Measurements from ENCODE around the gene ZW10. TPM values are rescaled to one million over a fixed set of nuclear protein-coding genes. Genes with fewer than 3 reads are reported as not detected.

ZW10 gene
- total and polyA plus RNA-seq, 2 donors (not counting 1 experiment from before 2014, with no cell fraction given) = 4.8 to 11.9 TPM

- no peak overlapping the region for H3K27ac ChIP-seq (ENCODE audit: low read length in 2 of 2)
- intact Hi-C loops (cut with micrococcal nuclease) = no loop called here
- ATAC-seq (ENCODE audit: low read depth) = no peak
- ChIA-PET CTCF (no interaction called here), POLR2A (no interaction called here)
- no peak overlapping the region for H2AFZ ChIP-seq (ENCODE audit: insufficient read depth, low read depth, low read length, poor library complexity, severe bottlenecking)
- H3K4me2 ChIP-seq (replicated peaks; ENCODE audit: low read depth, low read length, poor library complexity, severe bottlenecking) = no peak overlapping the region
- Mint-ChIP-seq H3K27ac (no peak overlapping the region), H3K4me1 (peaks cover 3% of the 10 kb centered on the region), H3K9me3 (ENCODE audit: insufficient read depth) (peaks cover 3% of the 10 kb centered on the region), H3K4me3 (no peak overlapping the region), H3K27me3 (no peaks in the 10 kb centered on the region)
- H3K36me3 ChIP-seq (replicated peaks in 1 of 2; ENCODE audit: control extremely low read depth in 1 of 2, control insufficient read depth in 1 of 2, extremely low read depth in 1 of 2, insufficient read depth in 2 of 2, low read length in 1 of 2) = no peaks in the 10 kb centered on the region
- H3K4me1 ChIP-seq (ENCODE audit: control insufficient read depth in 2 of 2, insufficient read depth in 2 of 2, low read length in 2 of 2) = no peaks in the 10 kb centered on the region
- H3K79me2 ChIP-seq (ENCODE audit: control insufficient read depth, insufficient read depth, low read length) = no peaks in the 10 kb centered on the region
- TF ChIP-seq EZH2 (IDR thresholded peaks at IDR 0.05; ENCODE audit: borderline replicate concordance, insufficient read depth, low read depth, low read length, poor library complexity, severe bottlenecking) = no peak
- TF ChIP-seq, protein P1, sequence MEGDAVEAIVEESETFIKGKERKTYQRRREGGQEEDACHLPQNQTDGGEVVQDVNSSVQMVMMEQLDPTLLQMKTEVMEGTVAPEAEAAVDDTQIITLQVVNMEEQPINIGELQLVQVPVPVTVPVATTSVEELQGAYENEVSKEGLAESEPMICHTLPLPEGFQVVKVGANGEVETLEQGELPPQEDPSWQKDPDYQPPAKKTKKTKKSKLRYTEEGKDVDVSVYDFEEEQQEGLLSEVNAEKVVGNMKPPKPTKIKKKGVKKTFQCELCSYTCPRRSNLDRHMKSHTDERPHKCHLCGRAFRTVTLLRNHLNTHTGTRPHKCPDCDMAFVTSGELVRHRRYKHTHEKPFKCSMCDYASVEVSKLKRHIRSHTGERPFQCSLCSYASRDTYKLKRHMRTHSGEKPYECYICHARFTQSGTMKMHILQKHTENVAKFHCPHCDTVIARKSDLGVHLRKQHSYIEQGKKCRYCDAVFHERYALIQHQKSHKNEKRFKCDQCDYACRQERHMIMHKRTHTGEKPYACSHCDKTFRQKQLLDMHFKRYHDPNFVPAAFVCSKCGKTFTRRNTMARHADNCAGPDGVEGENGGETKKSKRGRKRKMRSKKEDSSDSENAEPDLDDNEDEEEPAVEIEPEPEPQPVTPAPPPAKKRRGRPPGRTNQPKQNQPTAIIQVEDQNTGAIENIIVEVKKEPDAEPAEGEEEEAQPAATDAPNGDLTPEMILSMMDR (IDR thresholded peaks at IDR 0.05) = no peak
- WGBS (ENCODE audit: insufficient coverage) = no CpG with 5 or more reads among the region's 7 CpGs
- DNase-seq = no peak
- H3K9ac ChIP-seq (ENCODE audit: low read length) = no peak overlapping the region
- no peak overlapping the region for H3K4me3 ChIP-seq (ENCODE audit: control extremely low read depth in 1 of 5, extremely low read depth in 1 of 5, insufficient read depth in 1 of 5, low read depth in 2 of 5, low read length in 4 of 5)
- H3K27me3 ChIP-seq (replicated peaks in 1 of 4; ENCODE audit: control extremely low read depth in 1 of 4, control insufficient read depth in 3 of 4, insufficient read depth in 4 of 4, low read length in 3 of 4) = no peaks in the 10 kb centered on the region
- no peaks in the 10 kb centered on the region for H4K20me1 ChIP-seq (ENCODE audit: control insufficient read depth, insufficient read depth, low read length, poor library complexity, severe bottlenecking)
- peaks cover 0 to 10% (median 0%) of the 10 kb centered on the region in 3 donors for H3K9me3 ChIP-seq (ENCODE audit: control extremely low read depth in 1 of 3, control insufficient read depth in 2 of 3, insufficient read depth in 1 of 3, low read length in 2 of 3)
These were observed 75.6 kb downstream of the ZW10 start for GRCh38 chr11:113697756-113698407.

- Mint-ChIP-seq H3K27ac (no peak overlapping the region), H3K9me3 (ENCODE audit: insufficient read depth) (peaks cover under 1% of the 10 kb centered on the region), H3K4me1 (peaks cover 3% of the 10 kb centered on the region), H3K4me3 (no peak overlapping the region), H3K27me3 (no peaks in the 10 kb centered on the region)
- no peaks in the 10 kb centered on the region for H3K27me3 ChIP-seq (replicated peaks in 1 of 4; ENCODE audit: control extremely low read depth in 1 of 4, control insufficient read depth in 3 of 4, insufficient read depth in 4 of 4, low read length in 3 of 4)
- no peak overlapping the region for H3K4me3 ChIP-seq (ENCODE audit: control extremely low read depth in 1 of 5, extremely low read depth in 1 of 5, insufficient read depth in 1 of 5, low read depth in 2 of 5, low read length in 4 of 5)
- TF ChIP-seq, protein P1 (IDR thresholded peaks at IDR 0.05) = no peak
- no peak for TF ChIP-seq EZH2 (IDR thresholded peaks at IDR 0.05; ENCODE audit: borderline replicate concordance, insufficient read depth, low read depth, low read length, poor library complexity, severe bottlenecking)
- 100% methylated on average over 5 of the region's 5 CpGs for WGBS (ENCODE audit: insufficient coverage)
- ATAC-seq (ENCODE audit: low read depth) = no peak
- intact Hi-C loops (cut with micrococcal nuclease) = no loop called here
- H3K9ac ChIP-seq (ENCODE audit: low read length) = no peak overlapping the region
- H3K9me3 ChIP-seq (ENCODE audit: control extremely low read depth in 1 of 3, control insufficient read depth in 2 of 3, insufficient read depth in 1 of 3, low read length in 2 of 3) = peaks cover 0 to 6% (median 0%) of the 10 kb centered on the region in 3 donors
- H3K36me3 ChIP-seq (replicated peaks in 1 of 2; ENCODE audit: control extremely low read depth in 1 of 2, control insufficient read depth in 1 of 2, extremely low read depth in 1 of 2, insufficient read depth in 2 of 2, low read length in 1 of 2) = no peaks in the 10 kb centered on the region
- POLR2A ChIA-PET = no interaction called here
- H3K79me2 ChIP-seq (ENCODE audit: control insufficient read depth, insufficient read depth, low read length) = no peaks in the 10 kb centered on the region
- H3K4me1 ChIP-seq (ENCODE audit: control insufficient read depth in 2 of 2, insufficient read depth in 2 of 2, low read length in 2 of 2) = no peaks in the 10 kb centered on the region
- CTCF ChIA-PET = no interaction called here
- no peaks in the 10 kb centered on the region for H4K20me1 ChIP-seq (ENCODE audit: control insufficient read depth, insufficient read depth, low read length, poor library complexity, severe bottlenecking)
- no peak overlapping the region for H3K27ac ChIP-seq (ENCODE audit: low read length in 2 of 2)
- DNase-seq = no peak
- H2AFZ ChIP-seq (ENCODE audit: insufficient read depth, low read depth, low read length, poor library complexity, severe bottlenecking) = no peak overlapping the region
- no peak overlapping the region for H3K4me2 ChIP-seq (replicated peaks; ENCODE audit: low read depth, low read length, poor library complexity, severe bottlenecking)
These were observed 76.4 kb downstream of the ZW10 start for GRCh38 chr11:113697111-113697510.
